ENCODE data around the gene SLC25A22. TPM values are rescaled to one million over a fixed set of nuclear protein-coding genes. Genes with fewer than 3 reads are reported as not detected.

Gene SLC25A22
- total and polyA plus RNA-seq, 3 donors from 2014 or later, result 25.1 to 42.4 (median 39.7) TPM

DNA sequence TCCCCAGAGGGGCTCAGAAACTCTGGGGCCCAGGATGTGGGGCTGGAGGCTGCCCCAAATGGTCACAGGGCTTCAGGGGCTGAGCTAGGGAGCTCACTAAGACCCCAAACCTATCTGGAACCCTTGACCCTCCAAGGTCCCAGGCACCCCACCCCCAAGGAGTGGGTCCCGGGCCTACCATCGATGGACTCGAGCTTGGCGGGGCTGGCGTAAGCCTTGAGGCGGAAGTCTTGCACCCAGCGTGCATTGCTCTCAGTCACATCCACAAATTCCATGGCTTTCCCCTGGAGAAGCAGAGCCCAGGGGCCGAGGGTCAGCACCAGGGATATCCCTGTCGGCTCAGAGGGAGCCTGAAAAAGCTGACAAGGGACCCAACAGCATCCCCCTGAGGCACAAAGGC lies 24.3 kb downstream of the SLC25A22 start:
- peaks cover 30% of the 10 kb centered on the region for H3K4me1 ChIP-seq
- intact Hi-C loops (cut with DNase I; ENCODE audit: low total_unique reads), result no loop called here
- TF ChIP-seq POLR2A (IDR thresholded peaks at IDR 0.05) (no peak), CTCF (IDR thresholded peaks at IDR 0.05) (no peak)
- no peak overlapping the region for H3K4me3 ChIP-seq
- no peak for DNase-seq
- H3K27ac ChIP-seq, result peak overlapping the region in 1 of 2 donors; percentile 9
- H3K9me3 ChIP-seq, result no peaks in the 10 kb centered on the region
- H3K27me3 ChIP-seq, result no peaks in the 10 kb centered on the region
- WGBS, 2 donors, result 85 to 90% methylated on average over 2 to 9 of the region's 9 CpGs
- H3K36me3 ChIP-seq (ENCODE audit: low read depth, missing control alignments), result no peaks in the 10 kb centered on the region

DNA sequence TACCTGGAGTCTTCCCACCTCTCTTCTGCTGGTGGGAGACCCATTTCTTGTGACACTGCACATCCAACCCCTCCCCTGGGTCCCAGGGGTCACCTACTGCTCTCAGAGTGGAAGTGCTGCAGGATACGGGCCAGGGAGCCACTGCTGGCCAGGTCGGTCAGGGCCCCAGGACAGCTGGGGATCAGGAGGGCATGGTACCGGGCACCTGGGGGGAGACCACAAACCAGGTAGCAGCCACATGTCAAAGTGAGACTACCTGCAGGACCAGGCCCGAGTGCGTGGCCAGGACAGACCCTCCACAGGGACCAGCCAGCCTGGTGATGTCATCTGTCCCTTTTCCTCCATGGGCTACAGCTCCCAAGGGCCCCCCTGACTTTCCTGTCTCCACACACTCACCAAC lies 24.7 kb downstream of the SLC25A22 start:
- WGBS, 2 donors, result 75 to 100% methylated on average over 4 to 5 of the region's 5 CpGs
- no peak overlapping the region for H3K4me3 ChIP-seq
- H3K27ac ChIP-seq, result peak overlapping the region in 1 of 2 donors; percentile 9
- H3K4me1 ChIP-seq, result peaks cover 28% of the 10 kb centered on the region
- TF ChIP-seq POLR2A (IDR thresholded peaks at IDR 0.05) (no peak), CTCF (IDR thresholded peaks at IDR 0.05) (no peak)
- no peaks in the 10 kb centered on the region for H3K36me3 ChIP-seq (ENCODE audit: low read depth, missing control alignments)
- H3K9me3 ChIP-seq, result no peaks in the 10 kb centered on the region
- intact Hi-C loops (cut with DNase I; ENCODE audit: low total_unique reads), result no loop called here
- H3K27me3 ChIP-seq, result no peaks in the 10 kb centered on the region
- no peak for DNase-seq

GRCh38 chr11:772429-773390 lies 25.4 kb downstream of the SLC25A22 start:
- 59 to 82% methylated on average over 18 to 34 of the region's 34 CpGs for WGBS, 2 donors
- Histone ChIP-seq H3K4me1 (peaks cover 23% of the 10 kb centered on the region), H3K36me3 (ENCODE audit: low read depth, missing control alignments) (no peaks in the 10 kb centered on the region), H3K27ac (no peak overlapping the region), H3K4me3 (no peak overlapping the region), H3K27me3 (no peaks in the 10 kb centered on the region), H3K9me3 (no peaks in the 10 kb centered on the region)
- intact Hi-C loops (cut with DNase I; ENCODE audit: low total_unique reads), result no loop called here
- TF ChIP-seq CTCF (IDR thresholded peaks at IDR 0.05) (no peak), POLR2A (IDR thresholded peaks at IDR 0.05) (no peak)
- DNase-seq, result peak; percentile 67

- 72 to 86% methylated on average over 3 to 12 of the region's 15 CpGs for WGBS, 2 donors
- Histone ChIP-seq H3K4me3 (no peak overlapping the region), H3K4me1 (peaks cover 23% of the 10 kb centered on the region), H3K36me3 (ENCODE audit: low read depth, missing control alignments) (no peaks in the 10 kb centered on the region), H3K27ac (no peak overlapping the region), H3K27me3 (no peaks in the 10 kb centered on the region), H3K9me3 (no peaks in the 10 kb centered on the region)
- no peak for DNase-seq
- intact Hi-C loops (cut with DNase I; ENCODE audit: low total_unique reads), result no loop called here
- TF ChIP-seq POLR2A (IDR thresholded peaks at IDR 0.05), result no peak
- TF ChIP-seq CTCF (IDR thresholded peaks at IDR 0.05), result no peak
Observed at GRCh38 chr11:771617-772204, 26.4 kb downstream of the SLC25A22 start.

All from testis (tissue), 3 donors.